ENCODE data around the gene FAM131A.

DNA sequence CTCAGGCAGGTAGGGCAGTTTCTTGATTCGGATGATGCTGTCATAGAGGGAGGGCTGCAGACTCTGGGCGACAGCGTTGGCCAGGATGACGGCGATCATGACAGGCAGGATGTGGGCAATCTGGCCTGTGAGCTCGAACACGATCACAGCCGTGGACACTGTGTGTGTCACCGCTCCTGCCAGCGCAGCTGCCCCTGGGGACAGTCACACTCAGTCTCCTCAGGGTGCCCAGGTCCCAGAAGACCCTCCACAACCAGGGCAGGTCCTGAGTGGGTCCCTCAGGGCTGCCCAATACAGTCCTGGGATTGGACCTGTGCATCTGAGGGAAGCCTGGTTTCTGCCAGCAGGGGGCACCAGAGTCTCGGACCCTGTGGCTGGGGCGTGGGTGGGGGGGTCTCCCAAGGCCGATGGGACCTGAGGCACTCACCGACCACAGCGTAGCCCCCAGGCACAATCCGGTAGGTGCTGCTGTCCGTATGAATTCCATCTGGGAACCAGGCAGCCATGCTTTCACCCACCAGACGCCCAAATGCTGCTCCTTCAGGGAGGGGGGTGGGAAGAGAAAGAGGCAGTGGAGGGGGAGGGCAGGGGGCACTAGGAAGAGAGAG lies 16.8 kb downstream of the FAM131A start:
- TF ChIP-seq, protein P1, sequence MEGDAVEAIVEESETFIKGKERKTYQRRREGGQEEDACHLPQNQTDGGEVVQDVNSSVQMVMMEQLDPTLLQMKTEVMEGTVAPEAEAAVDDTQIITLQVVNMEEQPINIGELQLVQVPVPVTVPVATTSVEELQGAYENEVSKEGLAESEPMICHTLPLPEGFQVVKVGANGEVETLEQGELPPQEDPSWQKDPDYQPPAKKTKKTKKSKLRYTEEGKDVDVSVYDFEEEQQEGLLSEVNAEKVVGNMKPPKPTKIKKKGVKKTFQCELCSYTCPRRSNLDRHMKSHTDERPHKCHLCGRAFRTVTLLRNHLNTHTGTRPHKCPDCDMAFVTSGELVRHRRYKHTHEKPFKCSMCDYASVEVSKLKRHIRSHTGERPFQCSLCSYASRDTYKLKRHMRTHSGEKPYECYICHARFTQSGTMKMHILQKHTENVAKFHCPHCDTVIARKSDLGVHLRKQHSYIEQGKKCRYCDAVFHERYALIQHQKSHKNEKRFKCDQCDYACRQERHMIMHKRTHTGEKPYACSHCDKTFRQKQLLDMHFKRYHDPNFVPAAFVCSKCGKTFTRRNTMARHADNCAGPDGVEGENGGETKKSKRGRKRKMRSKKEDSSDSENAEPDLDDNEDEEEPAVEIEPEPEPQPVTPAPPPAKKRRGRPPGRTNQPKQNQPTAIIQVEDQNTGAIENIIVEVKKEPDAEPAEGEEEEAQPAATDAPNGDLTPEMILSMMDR (IDR thresholded peaks at IDR 0.05): peak in 3 of 4 experiments; percentile 45 to 77 (median 58)
- TF ChIP-seq POLR2A (IDR thresholded peaks at IDR 0.05) (no peak), EP300 (IDR thresholded peaks at IDR 0.05) (no peak)
